NCI-H2196 (cell line): ENCODE results near the gene MT2A.

Experiments used
- DNase-seq: peaks from one replicate; lab custom pipeline; 2025; ENCODE audit not compliant: unreplicated experiment; lab: John Stamatoyannopoulos, UW

MT2A gene

DNA sequence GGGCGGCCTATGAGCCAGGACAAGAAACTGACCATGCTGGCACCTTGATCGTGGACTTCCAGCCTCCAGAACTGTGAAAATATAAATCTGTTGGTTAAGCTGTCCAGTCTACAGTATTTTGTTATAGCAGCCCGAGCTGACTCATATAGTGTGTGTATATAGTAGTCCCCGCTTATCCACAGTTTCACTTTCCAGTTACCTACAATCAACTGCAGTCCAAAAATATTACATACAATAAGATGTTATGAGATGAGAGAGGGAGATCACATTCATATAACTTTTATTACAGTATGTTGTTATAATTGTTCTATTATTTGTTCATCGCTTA lies 14.1 kb upstream of the MT2A start:
- DNase-seq = no peak

DNA sequence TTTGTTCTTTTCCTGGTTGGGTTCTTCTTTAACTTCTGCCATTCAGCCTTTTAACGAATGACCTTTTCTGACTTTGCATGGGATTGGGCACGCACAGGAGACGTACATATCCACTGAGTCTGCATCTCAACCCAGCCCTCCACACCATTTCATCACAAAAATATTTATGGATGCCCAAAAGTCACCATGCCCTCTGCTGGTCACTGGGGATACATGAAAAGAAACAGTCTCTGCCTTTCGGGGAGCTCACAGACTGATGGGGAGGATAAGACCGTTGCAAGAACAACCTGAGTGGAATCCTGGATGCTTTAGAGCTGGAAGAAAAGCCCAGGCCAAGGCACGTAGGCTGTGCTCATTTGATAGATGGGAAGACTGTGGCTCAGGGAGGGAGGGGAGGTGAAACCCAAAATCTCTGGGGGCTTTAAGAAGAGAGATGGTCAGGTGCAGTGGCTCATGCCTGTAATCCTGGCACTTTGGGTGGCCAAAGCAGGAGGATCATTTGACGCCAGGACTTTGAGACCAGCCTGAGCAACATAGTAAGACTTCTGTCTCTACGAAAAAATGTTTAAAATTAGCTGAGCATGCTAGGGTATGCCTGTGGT lies 7.9 kb upstream of the MT2A start:
- DNase-seq = peak; percentile 12

DNA sequence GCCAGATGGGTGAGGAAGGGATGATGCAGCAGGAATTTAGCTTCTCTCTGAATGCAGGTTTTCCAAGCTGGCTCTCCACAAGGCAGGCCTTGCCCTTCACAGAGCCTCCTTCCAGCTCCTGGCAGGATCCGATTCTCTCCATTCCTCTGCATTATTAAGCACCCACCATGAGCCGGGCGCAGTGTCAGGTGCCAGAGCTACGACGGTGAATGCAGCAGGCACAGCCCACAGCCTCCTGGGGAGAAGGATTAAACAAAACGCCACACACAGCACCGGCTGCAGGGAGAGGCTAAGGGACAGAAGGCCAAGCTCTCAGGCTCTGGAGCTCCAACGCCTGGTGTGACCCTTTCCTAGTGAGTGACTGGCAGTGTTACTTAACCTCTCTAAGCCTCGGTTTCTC lies 7.1 kb upstream of the MT2A start:
- no peak for DNase-seq

DNA sequence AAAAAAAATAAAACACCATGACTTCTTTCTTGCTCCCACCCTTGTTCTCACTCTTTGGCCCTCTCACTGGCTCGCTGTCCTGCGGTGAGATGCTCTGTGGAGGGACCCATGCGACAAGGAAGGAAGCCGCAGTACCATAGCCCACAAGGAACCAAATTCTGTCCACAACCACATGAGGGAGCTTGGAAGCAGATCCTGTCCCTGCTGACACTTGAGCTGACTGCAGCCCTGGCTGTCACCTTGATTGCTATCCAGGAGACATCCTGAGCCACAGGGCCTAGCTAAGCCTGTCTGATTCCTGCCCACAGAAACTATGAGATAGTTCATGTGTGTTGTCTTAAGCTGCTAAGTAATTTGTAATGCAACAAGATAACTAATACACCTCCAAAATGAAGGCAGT lies 4.8 kb upstream of the MT2A start:
- DNase-seq = peak; percentile 35

DNA sequence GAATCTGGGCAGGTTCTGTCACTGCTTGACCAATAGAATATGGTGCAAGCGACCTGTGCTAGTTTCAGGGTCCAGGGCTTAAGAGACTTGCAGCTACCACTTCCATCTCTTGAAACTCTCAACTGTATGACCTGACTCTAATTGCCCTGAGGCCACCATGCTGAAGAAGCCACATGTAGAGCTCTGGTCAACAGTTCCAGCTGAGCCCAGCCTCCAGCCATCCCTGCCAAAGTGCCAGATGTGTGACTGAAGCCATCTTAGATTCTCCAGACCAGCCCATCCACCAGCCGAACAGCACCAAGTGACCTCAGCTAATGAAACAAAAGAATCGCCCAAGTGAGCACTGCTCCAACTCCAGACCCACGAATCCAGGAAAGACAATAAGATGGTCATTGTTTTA lies 3.4 kb upstream of the MT2A start:
- no peak for DNase-seq

DNA sequence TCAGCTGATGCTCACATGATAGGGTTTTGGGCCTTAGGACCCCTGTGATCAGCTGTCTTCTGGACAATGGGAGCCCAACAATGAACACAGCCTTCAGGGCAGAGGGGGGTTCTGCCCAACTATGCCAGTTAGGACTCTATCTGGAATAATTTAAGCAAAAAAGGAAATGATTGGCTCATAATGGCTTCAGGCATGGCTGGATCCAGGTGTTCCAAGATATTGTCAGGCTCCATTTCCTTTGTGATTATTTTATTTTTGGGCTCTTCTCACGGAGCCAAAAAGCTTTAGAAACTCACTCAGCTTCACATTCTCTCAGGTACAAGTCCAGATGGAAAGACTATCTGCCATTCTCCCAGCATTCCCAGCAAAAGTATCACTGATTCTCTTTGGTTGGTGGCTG lies 2.9 kb upstream of the MT2A start:
- DNase-seq = no peak

DNA sequence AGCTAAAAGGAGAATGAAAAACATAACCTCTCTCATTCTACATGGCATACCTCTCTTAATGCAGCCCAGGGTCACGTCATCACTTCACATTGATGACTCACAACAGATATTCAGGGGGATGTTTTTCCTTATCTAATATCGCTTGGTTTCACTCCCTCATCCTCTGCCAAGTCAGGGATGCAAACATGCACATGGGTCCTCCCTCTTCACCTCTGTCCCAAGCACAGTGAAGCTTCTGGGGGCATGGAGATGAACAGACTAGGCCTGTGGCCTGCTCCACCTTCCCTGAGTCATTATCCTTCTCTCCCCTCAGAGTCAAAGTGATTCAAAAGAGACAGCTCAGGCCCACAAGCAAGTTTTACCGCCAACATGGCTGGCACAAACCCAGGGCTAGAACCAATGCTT lies 2.3 kb upstream of the MT2A start:
- DNase-seq = no peak

DNA sequence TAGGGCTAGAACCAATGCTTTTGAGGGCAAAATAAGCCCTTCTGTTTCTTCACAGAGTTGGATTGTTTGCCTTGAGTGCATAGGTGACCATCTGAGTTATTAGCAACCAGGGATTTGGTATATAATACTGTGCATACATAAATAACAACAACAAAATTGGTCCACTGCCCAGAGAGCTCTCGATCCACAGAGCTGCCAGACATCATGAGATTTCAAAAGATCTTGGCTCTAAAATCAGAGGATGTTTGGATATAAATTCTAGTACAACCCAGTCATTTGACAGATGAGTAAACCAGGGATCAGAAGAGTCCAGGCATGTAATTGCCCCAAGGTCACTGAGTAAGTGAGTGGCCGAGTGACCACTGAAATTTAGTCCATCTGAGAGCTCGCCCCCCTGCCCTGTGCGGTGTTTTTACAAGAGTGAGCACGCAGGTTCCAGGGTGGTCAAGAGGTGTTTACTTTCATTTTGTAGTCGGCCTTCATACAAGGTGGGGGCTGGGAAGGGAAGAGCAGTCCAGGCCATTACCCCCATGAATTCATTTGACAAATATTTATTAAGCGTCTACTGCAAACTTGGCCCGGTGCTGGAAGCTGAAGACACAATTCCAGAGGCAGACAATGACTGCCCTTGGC lies 1.8 kb upstream of the MT2A start:
- DNase-seq = peak; percentile 57

DNA sequence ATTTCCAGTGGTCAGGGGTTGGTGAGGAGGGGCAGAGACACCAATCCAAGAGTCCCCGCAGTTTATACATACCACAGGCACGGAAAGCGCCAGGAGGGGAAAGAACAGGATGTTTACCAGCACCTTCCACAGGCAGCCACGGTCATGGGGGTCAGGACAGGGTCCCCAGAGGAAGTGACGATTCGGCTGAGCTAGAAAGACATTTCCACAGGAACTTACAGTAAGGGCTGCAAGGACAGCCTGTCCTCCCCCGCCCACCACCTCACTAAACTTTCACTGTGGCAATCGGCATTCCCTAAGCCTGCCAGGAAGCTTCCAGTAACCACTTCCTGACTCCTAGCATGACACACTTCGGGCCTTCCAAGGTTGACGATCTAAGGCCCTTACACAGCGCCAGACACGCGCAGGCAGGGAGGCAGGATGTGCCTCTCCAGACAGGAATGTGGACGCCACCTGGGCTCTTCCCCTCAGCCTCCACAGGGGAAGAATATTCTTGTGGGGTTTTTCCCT lies 1.2 kb upstream of the MT2A start:
- peak; percentile 22 for DNase-seq

DNA sequence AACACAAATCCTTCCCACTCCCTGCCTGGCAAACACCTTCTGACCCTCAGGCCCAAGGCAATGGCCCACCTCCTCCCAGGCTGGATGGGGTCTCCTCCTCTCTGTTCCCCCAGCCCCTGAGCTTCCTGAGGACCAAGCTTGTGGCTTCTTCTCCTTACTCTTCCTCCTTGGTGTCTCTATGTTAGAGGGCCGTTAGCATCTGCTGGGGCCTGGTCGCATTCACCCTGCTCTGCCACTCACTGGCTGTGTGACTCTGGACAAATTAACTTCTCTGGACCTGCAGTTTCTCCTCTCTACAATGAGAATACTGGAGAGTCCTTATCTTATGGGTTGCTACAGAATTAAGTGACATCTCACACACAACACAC lies 725 bp upstream of the MT2A start:
- DNase-seq = no peak

DNA sequence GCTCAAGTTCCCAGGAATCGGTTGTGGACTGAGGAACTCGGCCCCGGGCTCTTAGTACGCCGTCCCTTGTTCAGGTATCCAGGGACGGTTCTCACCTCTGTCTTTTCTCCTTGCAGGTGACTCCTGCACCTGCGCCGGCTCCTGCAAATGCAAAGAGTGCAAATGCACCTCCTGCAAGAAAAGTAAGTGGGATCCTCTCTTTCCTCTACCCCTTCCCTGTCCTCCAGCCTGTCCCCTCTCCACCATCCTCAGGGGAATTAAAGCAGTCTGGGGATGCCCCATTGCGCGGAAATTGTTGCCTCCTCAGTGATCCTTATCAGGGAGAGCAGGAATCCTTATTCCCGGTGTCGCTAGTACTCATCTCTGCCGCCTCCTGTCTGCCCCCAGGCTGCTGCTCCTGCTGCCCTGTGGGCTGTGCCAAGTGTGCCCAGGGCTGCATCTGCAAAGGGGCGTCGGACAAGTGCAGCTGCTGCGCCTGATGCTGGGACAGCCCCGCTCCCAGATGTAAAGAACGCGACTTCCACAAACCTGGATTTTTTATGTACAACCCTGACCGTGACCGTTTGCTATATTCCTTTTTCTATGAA lies 585 bp downstream of the MT2A start:
- no peak for DNase-seq

DNA sequence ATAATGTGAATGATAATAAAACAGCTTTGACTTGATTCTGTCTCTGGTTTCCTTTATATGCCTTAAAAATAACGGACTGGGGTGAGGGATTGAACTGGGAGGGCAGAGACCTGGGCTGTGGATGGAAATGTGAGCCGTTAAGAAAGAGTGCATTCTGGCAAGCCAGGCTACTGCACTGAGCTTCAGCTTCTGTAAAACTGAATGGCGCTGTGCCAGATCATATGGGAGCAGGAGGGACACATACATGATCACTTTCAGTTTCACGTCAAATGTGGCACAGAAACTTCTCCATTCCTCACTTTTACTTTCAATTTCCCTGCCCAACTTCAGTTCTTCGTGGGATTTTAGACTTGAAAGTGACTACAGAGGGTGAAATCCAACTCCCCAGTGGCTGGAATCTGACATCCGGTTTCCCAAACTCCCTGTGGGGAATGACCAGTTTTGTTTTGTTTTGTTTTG lies 1.1 kb downstream of the MT2A start:
- peak; percentile 18 for DNase-seq

DNA sequence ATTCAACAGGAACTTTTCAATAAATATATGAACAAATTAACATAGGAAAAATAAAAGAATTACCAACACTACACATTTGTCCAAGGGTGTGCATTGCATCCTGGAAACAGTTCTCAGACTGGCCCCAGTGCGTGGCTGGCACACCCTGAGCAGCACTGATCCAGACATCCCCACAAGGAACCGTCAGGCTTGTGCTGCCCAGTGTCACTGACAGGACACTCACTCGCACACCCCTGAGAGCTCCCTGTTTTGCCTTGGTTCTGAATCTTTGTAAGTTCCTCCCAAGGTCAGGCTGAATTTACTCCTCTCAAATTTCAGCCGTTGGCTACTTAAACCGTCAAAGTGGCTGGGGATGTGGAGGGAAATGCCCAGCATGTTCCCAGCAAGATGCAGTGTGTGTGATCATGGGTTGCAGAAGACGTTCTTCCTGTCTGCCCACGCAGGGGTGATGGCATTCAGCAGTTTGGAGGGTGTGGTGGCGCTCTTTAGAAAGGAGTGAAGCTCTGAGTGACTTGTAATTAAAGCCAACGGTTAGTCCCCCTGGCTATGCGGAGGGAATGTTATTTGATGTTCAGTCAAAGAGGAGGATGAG lies 1.7 kb downstream of the MT2A start:
- DNase-seq = peak; percentile 10

DNA sequence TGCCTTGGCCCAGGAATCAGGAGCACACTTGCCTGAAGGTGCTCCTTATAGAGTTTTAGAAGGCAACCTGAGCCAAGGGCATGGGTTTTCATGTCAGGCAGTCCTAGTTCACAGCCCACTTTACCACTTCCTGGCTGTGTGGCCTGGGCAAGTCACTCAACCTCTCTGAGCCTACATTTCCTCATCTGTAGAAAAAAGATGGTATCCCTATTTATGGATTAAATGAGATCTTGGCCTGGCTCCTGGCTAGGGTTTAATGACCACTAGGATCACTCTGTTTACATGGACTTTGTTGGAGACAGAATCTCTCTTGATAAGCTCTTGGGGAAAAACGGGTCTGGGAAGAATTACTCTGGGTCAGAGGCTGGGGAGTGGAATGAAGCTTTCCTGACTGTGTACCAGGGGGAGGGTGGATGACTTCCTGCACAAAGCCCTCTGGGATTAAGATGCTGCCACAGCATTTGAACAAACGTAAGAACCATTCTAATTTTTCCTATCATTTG lies 2.3 kb downstream of the MT2A start:
- DNase-seq = no peak

DNA sequence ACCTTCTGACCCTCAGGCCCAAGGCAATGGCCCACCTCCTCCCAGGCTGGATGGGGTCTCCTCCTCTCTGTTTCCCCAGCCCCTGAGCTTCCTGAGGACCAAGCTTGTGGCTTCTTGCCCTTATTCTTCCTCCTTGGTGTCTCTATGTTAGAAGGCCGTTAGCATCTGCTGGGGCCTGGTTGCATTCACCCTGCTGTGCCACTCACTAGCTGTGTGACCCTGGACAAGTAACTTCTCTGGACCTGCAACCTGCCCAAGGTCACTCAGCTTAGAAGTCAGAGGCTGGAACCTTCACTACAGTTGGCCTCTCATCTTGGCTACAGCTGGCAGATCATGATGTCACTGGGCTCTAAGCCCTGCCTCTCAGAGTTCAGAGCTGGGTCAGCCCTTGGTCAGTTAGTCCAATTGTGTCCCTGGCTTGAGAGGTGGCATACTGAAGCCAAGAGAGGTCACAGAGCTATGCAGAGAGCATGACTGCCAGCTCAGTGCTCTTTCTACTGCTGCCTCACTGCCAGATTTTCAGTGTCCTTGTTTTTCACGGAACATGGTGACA lies 3.0 kb downstream of the MT2A start:
- DNase-seq = peak; percentile 5

DNA sequence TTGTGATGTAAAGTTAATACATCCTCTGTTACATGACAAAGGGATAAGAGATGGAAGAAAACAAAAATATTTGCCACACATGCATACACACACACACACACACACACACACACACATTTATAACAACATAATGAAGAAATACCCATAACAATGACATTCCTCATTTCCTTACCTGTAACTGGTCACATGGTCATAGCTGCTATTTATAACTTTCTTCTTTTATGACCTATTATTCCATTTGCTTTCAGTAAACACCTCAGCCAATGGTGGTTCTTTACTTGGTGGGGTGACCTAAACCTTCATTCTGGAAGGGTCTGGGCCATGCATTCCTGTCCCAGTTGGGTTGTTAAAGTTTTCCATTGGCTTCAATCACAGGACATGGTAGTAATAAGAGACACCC lies 5.3 kb downstream of the MT2A start:
- DNase-seq = no peak

DNA sequence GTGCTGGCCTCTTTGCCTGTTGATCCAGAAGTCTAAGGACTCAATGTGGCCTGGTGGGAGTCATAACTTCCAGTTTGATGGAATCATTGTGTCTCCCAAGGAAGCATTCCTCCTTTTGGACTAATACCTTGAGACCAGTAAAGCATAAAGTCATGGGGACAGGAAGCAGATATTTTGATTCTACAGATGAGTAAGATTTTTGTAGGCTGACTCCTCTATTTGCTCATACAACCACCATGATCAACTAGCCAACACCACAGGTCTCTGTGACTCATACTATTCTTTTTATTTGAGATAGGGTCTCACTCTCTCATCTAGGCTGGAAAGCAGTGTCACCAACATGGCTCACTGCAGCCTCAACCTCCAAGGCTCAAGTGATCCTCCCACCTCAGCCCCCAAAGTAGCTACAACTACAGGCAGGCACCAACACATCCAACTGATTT lies 6.2 kb downstream of the MT2A start:
- DNase-seq = no peak

DNA sequence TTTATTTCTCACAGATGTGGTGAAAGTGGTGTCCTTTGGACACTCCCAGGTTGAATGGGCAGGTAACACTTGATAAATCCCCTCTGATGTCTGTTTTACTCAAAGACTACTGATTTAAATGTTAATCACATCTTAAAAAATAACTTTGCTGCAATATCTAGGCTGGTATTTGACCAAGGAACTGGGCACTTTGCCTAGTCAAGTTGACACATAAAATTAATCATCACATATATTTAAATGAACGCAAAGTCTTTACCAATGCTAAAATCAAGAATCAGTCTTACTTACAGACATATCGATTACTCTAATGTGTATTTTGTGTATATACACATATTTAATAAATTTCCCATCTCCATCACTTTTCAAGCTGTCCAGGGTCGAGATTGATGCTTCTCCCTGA lies 7.0 kb downstream of the MT2A start:
- DNase-seq = no peak

DNA sequence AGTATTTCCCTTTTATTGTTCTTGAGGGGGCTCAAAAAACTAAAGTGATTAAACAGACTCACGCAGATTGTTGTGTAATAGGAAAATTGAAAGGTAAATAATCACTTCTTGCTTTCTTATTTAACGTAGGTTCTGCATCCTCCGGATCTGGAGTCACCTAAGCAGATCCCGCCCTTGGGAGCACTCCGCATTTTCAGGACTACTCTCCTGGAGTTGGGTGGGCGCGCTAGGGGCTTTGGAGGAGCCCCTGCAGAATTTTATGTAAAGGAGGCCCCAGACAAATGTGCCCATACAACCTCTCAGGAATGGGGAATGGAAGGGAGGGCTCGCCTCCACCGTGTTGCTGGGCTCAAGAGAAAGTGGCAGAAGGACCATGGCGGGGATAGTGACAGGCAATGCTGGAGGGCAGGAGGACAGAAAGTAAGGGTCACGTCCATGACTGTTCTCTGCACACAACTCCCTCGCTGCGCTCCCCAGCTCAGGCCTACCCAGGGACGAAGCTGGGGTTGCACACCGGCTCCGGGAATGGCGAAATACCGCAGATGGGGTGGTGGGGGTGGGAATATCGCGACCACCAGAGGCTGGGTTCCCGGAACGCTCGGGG lies 8.3 kb downstream of the MT2A start:
- no peak for DNase-seq

DNA sequence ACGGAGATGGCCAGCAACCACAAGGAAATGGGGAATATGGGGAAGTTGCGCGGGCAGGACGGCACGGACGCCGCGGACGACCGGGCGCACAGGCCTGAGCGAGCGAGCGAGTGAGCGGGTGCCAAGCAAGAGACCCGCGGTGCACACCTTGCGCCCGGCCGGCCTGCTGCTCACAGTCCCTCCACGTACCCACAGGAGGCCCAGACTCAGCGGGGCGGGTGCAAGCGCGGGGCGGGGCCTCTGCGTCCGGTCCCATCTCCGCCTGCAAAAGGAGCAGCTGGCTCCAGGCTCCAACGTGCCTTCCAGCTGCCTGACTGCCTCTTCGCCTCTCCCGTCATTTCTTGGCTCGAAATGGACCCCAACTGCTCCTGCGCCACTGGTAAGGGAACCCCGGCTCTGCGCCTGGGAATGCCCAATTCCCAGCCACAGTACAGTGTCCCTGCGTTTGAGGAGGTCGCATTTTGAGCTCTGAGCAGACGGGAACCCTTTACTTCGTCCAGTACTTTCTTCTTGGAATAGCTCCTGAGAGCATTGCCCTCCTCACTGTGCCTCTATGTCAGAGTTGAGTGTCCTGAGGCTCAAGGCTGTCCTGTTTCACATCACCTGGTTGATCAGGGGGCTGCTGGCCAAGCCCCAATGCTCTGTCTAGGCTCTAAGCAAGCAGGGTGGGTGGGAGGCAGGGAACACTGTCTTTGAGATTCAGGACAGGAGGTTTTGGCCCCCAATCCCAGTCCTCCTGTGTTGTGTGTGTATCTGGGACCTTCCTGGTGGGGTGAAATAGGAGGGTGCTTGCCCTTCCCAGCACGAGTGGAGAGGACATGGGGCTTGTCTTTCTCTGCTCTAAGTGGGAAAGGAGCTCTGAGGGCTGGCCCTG lies 9.1 kb downstream of the MT2A start:
- DNase-seq = no peak
